Mammary epithelial cell (primary cell): Measurements from ENCODE around the gene SWSAP1.

ENCODE experiments used
- EZH2 ChIP-seq: IDR thresholded peaks from 2 replicates; pipeline ENCODE4 v1.6.1; 2012; ENCODE audit warnings: low read length, inconsistent platforms, borderline replicate concordance
- TF ChIP-seq, protein P1 (sequence below), 2 donors: IDR thresholded peaks in 1 of 2; conservative IDR thresholded peaks in 1 of 2; 2 replicates each; pipeline ENCODE4 v1.5.1; 2011 to 2012; ENCODE audit warnings: inconsistent platforms in 2 of 2, low read length in 2 of 2, mild to moderate bottlenecking in 2 of 2, control low read depth in 1 of 2, low read depth in 1 of 2; ENCODE audit not compliant: insufficient read depth in 1 of 2; ENCODE audit errors: extremely low read depth in 1 of 2

DNA sequence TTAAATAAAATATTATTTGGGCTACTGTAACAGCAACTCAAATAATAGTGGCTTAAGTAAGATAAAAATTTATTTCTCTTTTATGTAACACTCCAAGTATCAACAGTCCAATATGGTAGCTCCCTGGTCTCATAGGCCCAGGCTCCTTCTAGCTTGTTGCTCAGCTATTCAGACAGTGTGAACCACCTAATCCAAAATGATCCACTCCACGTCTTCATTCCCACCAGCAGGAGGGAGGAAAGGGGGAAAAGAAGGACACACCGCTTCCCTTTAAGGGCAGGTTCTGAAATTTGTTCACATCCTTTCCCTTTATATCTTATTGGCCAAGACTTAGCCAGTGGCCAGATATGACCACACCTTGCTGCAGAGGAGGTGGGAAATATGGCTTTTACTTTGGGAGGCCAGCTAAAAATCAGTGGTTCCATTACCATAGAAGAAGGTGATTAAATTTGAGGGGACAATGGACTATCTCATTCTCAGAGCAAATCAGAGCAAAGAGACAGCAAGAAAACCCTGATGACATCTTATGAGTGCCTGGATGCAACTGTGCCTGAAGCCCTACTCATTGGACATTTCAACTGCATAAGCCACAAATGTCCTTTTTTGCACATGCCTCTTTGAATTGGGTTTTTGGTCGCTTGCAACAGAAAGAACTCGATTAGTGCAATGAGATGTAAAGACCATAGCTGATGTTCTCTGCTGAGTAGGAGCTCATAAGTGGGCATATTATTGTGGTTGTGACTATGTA is 16.6 kb downstream of the SWSAP1 start:
- no peak for TF ChIP-seq EZH2
- TF ChIP-seq, protein P1, sequence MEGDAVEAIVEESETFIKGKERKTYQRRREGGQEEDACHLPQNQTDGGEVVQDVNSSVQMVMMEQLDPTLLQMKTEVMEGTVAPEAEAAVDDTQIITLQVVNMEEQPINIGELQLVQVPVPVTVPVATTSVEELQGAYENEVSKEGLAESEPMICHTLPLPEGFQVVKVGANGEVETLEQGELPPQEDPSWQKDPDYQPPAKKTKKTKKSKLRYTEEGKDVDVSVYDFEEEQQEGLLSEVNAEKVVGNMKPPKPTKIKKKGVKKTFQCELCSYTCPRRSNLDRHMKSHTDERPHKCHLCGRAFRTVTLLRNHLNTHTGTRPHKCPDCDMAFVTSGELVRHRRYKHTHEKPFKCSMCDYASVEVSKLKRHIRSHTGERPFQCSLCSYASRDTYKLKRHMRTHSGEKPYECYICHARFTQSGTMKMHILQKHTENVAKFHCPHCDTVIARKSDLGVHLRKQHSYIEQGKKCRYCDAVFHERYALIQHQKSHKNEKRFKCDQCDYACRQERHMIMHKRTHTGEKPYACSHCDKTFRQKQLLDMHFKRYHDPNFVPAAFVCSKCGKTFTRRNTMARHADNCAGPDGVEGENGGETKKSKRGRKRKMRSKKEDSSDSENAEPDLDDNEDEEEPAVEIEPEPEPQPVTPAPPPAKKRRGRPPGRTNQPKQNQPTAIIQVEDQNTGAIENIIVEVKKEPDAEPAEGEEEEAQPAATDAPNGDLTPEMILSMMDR (conservative IDR thresholded peaks at IDR 0.05 in 1 of 2, IDR thresholded peaks at IDR 0.05 in 1 of 2; ENCODE audit: extremely low read depth in 1 of 2, insufficient read depth in 1 of 2, low read depth in 1 of 2, low read length in 2 of 2): no peak
